ENCODE results near the gene ZKSCAN1. TPM values are rescaled to one million over a fixed set of nuclear protein-coding genes. Genes with fewer than 3 reads are reported as not detected.

Gene ZKSCAN1
- total RNA-seq, 1 experiment from 2014 or later: 29.8 TPM

- Histone ChIP-seq H3T11ph (ENCODE audit: low read length) (no peak overlapping the region), H3K27ac (ENCODE audit: insufficient read length, low read depth, low read length) (no peak overlapping the region), H2BK120ac (ENCODE audit: low read depth, low read length, poor library complexity, severe bottlenecking) (no peak overlapping the region), H4K8ac (replicated peaks; ENCODE audit: insufficient read length, low read depth, low read length) (no peak overlapping the region), H3K4me2 (ENCODE audit: insufficient read depth, insufficient read length, low read length) (no peak overlapping the region), H3K9ac (ENCODE audit: extremely low read depth, insufficient read length, low read length) (no peak overlapping the region), H3K27me3 (ENCODE audit: insufficient read depth, low read length) (no peaks in the 10 kb centered on the region), H2AK5ac (ENCODE audit: insufficient read length, low read length) (no peak overlapping the region), H2BK5ac (ENCODE audit: insufficient read length, low read length) (no peak overlapping the region), H3K9me3 (ENCODE audit: control insufficient read depth, low read depth, low read length) (peaks cover 4% of the 10 kb centered on the region), H3K79me1 (ENCODE audit: insufficient read depth, low read depth, low read length, poor library complexity, severe bottlenecking) (no peaks in the 10 kb centered on the region), H3K4ac (ENCODE audit: low read depth, low read length) (no peak overlapping the region), H4K20me1 (ENCODE audit: control insufficient read depth, insufficient read depth, insufficient read length) (no peaks in the 10 kb centered on the region), H3K23me2 (ENCODE audit: insufficient read length, low read depth, low read length, poor library complexity, severe bottlenecking) (no peaks in the 10 kb centered on the region), H3K79me2 (ENCODE audit: insufficient read depth, low read length) (no peaks in the 10 kb centered on the region), H3K18ac (ENCODE audit: insufficient read length, low read depth, low read length) (no peak overlapping the region), H3K23ac (ENCODE audit: insufficient read length, low read depth, low read length) (no peak overlapping the region), H2BK12ac (ENCODE audit: insufficient read length, low read depth, low read length) (no peak overlapping the region), H2AFZ (ENCODE audit: low read length) (no peak overlapping the region), H2BK15ac (ENCODE audit: low read depth, low read length) (no peak overlapping the region), H4K91ac (ENCODE audit: insufficient read length, low read depth, low read length) (no peak overlapping the region), H3K14ac (ENCODE audit: insufficient read depth, low read length) (no peak overlapping the region), H3K56ac (ENCODE audit: insufficient read length, low read depth, low read length) (no peak overlapping the region), H3K4me1 (ENCODE audit: insufficient read depth, low read length) (no peaks in the 10 kb centered on the region), H4K5ac (ENCODE audit: insufficient read length, low read depth, low read length) (no peak overlapping the region), H2BK20ac (ENCODE audit: low read depth, low read length, poor library complexity, severe bottlenecking) (no peak overlapping the region)
- H3K27ac Mint-ChIP-seq: no peak overlapping the region
- no peak overlapping the region for H3K4me3 Mint-ChIP-seq
- peaks cover 7 to 12% of the 10 kb centered on the region in 2 experiments; a peak in 3 of 5 replicates for H3K9me3 Mint-ChIP-seq
- peaks cover 35 to 65% (median 55%) of the 10 kb centered on the region in 3 experiments for H3K36me3 Mint-ChIP-seq (ENCODE audit: insufficient read depth in 1 of 3, low read depth in 3 of 3)
- no peak for TF ChIP-seq CTCF (conservative IDR thresholded peaks at IDR 0.05)
- no peaks in the 10 kb centered on the region for H3K27me3 Mint-ChIP-seq (ENCODE audit: low read depth)
- DNase-seq: no peak
- no CpG with 5 or more reads among the region's 7 CpGs for WGBS (ENCODE audit: extremely low coverage, insufficient read length, low lambda C conversion rate)
- peaks cover 12 to 17% of the 10 kb centered on the region in 2 experiments for H3K4me1 Mint-ChIP-seq
These were observed 22.9 kb downstream of the ZKSCAN1 start for GRCh38 chr7:100038326-100038725.

Data from H9 (cell line).